Measurements from ENCODE around the gene PSMA7. TPM values are rescaled to one million over a fixed set of nuclear protein-coding genes. Genes with fewer than 3 reads are reported as not detected.

PSMA7 gene
- total RNA-seq, 1 donor from 2014 or later, result 124 TPM

- intact Hi-C loops (cut with DNase I), result no loop called here
- no peak for DNase-seq (ENCODE audit: low spot score)
- ATAC-seq, result no peak
These were observed 32.0 kb downstream of the PSMA7 start for GRCh38 chr20:62111148-62111547.

- intact Hi-C loops (cut with DNase I), result no loop called here
- ATAC-seq, result no peak
These were observed 37.6 kb downstream of the PSMA7 start for GRCh38 chr20:62105592-62105991.

GRCh38 chr20:62104791-62105345, 38.3 kb downstream of the PSMA7 start:
- ATAC-seq (no peak), DNase-seq (ENCODE audit: low spot score) (no peak)
- intact Hi-C loops (cut with DNase I), result no loop called here

More at GRCh38 chr20:62105592-62105991, 37.6 kb downstream of the PSMA7 start:
- no peak for DNase-seq (ENCODE audit: low spot score)

- DNase-seq (ENCODE audit: low spot score), result no peak
- no peak for ATAC-seq
- intact Hi-C loops (cut with DNase I), result no loop called here
These were observed 38.9 kb downstream of the PSMA7 start for GRCh38 chr20:62104234-62104789.

- ATAC-seq, result no peak
- DNase-seq (ENCODE audit: low spot score), result no peak
These were observed 39.5 kb downstream of the PSMA7 start for GRCh38 chr20:62103508-62104233.

GRCh38 chr20:62101078-62101477, 42.1 kb downstream of the PSMA7 start:
- ATAC-seq (no peak), DNase-seq (ENCODE audit: low spot score) (no peak)
- intact Hi-C loops (cut with DNase I), result no loop called here

More at GRCh38 chr20:62103508-62104233, 39.5 kb downstream of the PSMA7 start:
- intact Hi-C loops (cut with DNase I), result no loop called here

GRCh38 chr20:62097881-62098407, 45.2 kb downstream of the PSMA7 start:
- DNase-seq (ENCODE audit: low spot score) (no peak), ATAC-seq (no peak)
- intact Hi-C loops (cut with DNase I), result no loop called here

GRCh38 chr20:62096421-62097380, 46.5 kb downstream of the PSMA7 start:
- intact Hi-C loops (cut with DNase I), result no loop called here
- DNase-seq (ENCODE audit: low spot score) (no peak), ATAC-seq (no peak)

GRCh38 chr20:62089393-62089792, 53.8 kb downstream of the PSMA7 start:
- no peak for DNase-seq (ENCODE audit: low spot score)
- no peak for ATAC-seq
- intact Hi-C loops (cut with DNase I), result no loop called here

GRCh38 chr20:62088258-62089127, 54.7 kb downstream of the PSMA7 start:
- intact Hi-C loops (cut with DNase I), result no loop called here
- no peak for ATAC-seq
- no peak for DNase-seq (ENCODE audit: low spot score)

- DNase-seq (ENCODE audit: low spot score), result no peak
- intact Hi-C loops (cut with DNase I), result no loop called here
These were observed 55.6 kb downstream of the PSMA7 start for GRCh38 chr20:62087632-62088031.

GRCh38 chr20:62087227-62087626, 56.0 kb downstream of the PSMA7 start:
- intact Hi-C loops (cut with DNase I), result no loop called here
- no peak for ATAC-seq
- DNase-seq (ENCODE audit: low spot score), result no peak

More at GRCh38 chr20:62087632-62088031, 55.6 kb downstream of the PSMA7 start:
- no peak for ATAC-seq

Other genes with a start within 250 kb of the PSMA7 start
- gene TAF4, start 77.5 kb downstream of the PSMA7 start, total RNA-seq, result 20.1 TPM
- 26.5 TPM for gene LSM14B, start 20.9 kb downstream of the PSMA7 start, total RNA-seq
- gene SS18L1, start 375 bp upstream of the PSMA7 start, total RNA-seq, result 18.9 TPM
- 31.4 TPM for gene MTG2, start 39.6 kb upstream of the PSMA7 start, total RNA-seq
- gene HRH3, start 76.9 kb upstream of the PSMA7 start, total RNA-seq, result not detected
- 53.3 TPM for gene OSBPL2, start 95.1 kb upstream of the PSMA7 start, total RNA-seq
- 47.5 TPM for gene ADRM1, start 159.6 kb upstream of the PSMA7 start, total RNA-seq
- gene LAMA5, start 223.9 kb upstream of the PSMA7 start, total RNA-seq, result 232 TPM
- gene RPS21, start 243.7 kb upstream of the PSMA7 start, total RNA-seq, result 986 TPM

Measured in sciatic nerve (tissue), 2 donors.